Fibroblast of gingiva (primary cell): Measurements from ENCODE around the gene HAVCR2.

Experiments used
- DNase-seq: peaks from one replicate; pipeline ENCODE4 v3.0.0-alpha.2; 2011; ENCODE audit warnings: low read depth

The HAVCR2 gene

DNA sequence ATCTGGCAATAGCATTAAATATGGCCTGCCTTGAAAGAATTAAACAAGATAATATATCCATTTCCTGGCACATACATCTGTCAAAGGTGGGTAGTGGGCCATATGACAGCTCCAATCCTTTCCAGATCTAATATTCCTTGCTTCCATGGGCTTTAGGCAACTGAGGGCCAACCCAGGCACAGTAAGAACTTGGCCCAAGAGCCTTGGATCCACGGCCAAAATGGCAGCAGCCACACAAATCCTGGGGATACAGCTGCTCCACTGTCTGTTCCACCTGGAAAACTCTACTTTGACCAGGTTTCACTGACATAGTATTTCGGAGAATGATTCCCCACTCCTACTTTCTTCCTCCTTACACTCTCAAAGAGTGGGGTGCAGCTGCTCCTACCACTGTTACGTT lies 63.2 kb downstream of the HAVCR2 start:
- no peak for DNase-seq

DNA sequence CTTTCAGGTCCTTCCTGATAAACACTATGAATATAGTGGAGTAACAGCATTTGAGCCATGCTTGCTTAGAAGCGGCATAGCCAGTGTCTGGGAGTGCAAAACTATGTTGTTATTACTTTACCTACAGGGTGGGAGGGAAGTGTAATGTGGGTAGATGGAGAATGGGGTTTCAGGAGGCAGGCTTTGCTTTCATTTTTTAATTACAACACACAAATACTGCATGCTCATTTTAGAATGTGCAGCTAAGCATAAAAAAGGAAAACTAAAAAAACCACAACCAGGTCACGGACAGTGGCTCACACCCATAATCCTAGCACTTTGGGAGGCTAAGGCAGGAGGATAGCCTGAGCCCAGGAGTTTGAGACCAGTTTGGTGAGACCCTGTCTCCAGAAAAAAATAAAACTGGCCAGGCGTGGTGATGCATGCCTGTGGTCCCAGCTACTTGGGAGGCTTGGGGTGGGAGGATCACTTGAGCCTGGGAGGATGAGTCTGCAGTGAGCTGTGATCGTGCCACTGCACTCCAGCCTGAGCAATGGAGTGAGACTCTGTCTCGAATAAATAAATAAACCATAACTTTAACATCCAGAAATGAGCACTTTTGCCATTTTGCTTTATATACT lies 70.2 kb downstream of the HAVCR2 start:
- DNase-seq = no peak
